ENCODE measurements around the gene MSLN. TPM values are rescaled to one million over a fixed set of nuclear protein-coding genes. Genes with fewer than 3 reads are reported as not detected.
A peak's percentile ranks its signal among the peaks of the same experiment; 100 is the strongest.

MSLN gene
- total and polyA plus RNA-seq, 2 of the 8 experiments (the other 6 are each of a cell fraction or from before 2014, with no cell fraction given) = 0.28 to 0.50 TPM

- Histone ChIP-seq H2BK120ac (replicated peaks; ENCODE audit: low read depth, low read length) (no peak overlapping the region), H3K14ac (ENCODE audit: insufficient read length) (no peak overlapping the region), H3K23ac (ENCODE audit: insufficient read length) (no peak overlapping the region), H2BK12ac (ENCODE audit: low read depth, low read length) (no peak overlapping the region), H3K4ac (replicated peaks; ENCODE audit: insufficient read length, low read depth, low read length) (no peak overlapping the region), H2BK20ac (ENCODE audit: low read length) (no peak overlapping the region), H3K56ac (replicated peaks; ENCODE audit: insufficient read length, low read depth, low read length) (no peak overlapping the region), H2BK5ac (ENCODE audit: low read depth, low read length) (no peak overlapping the region), H3K4me3 (ENCODE audit: extremely low read depth in 1 of 4, insufficient read depth in 2 of 4, low read depth in 3 of 4, low read length in 4 of 4) (no peak overlapping the region), H4K91ac (replicated peaks; ENCODE audit: insufficient read length, low read length) (no peak overlapping the region), H3K4me2 (ENCODE audit: insufficient read depth in 1 of 2, low read depth in 2 of 2, low read length in 2 of 2) (0 out of 4 replicates have a peak overlapping the region, but pooled peaks of 1 of the 2 experiments have one; percentile 53), H3K27me3 (replicated peaks in 1 of 4; ENCODE audit: control insufficient read depth in 3 of 4, extremely low read depth in 1 of 4, insufficient read depth in 3 of 4, low read length in 3 of 4) (peaks cover 1 to 56% (median 29%) of the 10 kb centered on the region in 4 experiments), H3K79me2 (ENCODE audit: control insufficient read depth in 1 of 2, insufficient read depth in 2 of 2, low read length in 2 of 2) (no peaks in the 10 kb centered on the region), H3K27ac (ENCODE audit: low read depth, low read length) (no peak overlapping the region), H2AFZ (ENCODE audit: low read length) (no peak overlapping the region), H3K23me2 (ENCODE audit: low read depth, low read length) (peaks cover 11% of the 10 kb centered on the region; the same call in 1 of the 2 replicates), H4K8ac (ENCODE audit: extremely low read depth, insufficient read depth, low read length) (peak overlapping the region; percentile 17; the same call in 1 of the 2 replicates), H3K36me3 (ENCODE audit: control insufficient read depth in 2 of 4, insufficient read depth in 4 of 4, low read length in 3 of 4) (no peaks in the 10 kb centered on the region), H2BK15ac (ENCODE audit: low read length) (no peak overlapping the region), H3K18ac (ENCODE audit: extremely low read depth, low read length) (no peak overlapping the region), H3K9me3 (ENCODE audit: insufficient read depth in 2 of 2, low read depth in 1 of 2, low read length in 1 of 2) (no peaks in the 10 kb centered on the region), H2AK5ac (ENCODE audit: low read depth, low read length) (peak overlapping the region; percentile 75; the same call in 1 of the 2 replicates), H3K79me1 (ENCODE audit: low read depth, low read length) (no peaks in the 10 kb centered on the region), H4K20me1 (replicated peaks in 1 of 2; ENCODE audit: control insufficient read depth in 1 of 2, insufficient read depth in 2 of 2, low read length in 2 of 2) (peaks cover 2 to 4% of the 10 kb centered on the region in 2 experiments), H3K4me1 (replicated peaks in 1 of 4; ENCODE audit: control insufficient read depth in 3 of 4, insufficient read depth in 4 of 4, low read length in 3 of 4) (peaks cover 0 to 23% (median 14%) of the 10 kb centered on the region in 4 experiments; a peak in 5 of 7 replicates), H4K5ac (ENCODE audit: insufficient read length, low read depth, low read length) (no peak overlapping the region), H3K9ac (replicated peaks in 1 of 4; ENCODE audit: extremely low read depth in 1 of 4, low read depth in 3 of 4, low read length in 3 of 4) (no peak overlapping the region)
- ChIA-PET CTCF (ENCODE audit: partially characterized antibody) (interaction anchor here (0.8 to 33.4 kb wide), 7 partner anchors 11 to 168 kb away, joined by 3 to 977 read pairs (median 5); partner anchors contain the start of genes ANTKMT, CCDC78, CHTF18 and CIAO3), POLR2A (ENCODE audit: partially characterized antibody) (interaction anchor here (0.8 to 20.9 kb wide), 5 partner anchors 13 to 69 kb away, joined by 3 to 353 read pairs (median 4); partner anchors contain the start of genes ANTKMT, CCDC78, HAGHL and JMJD8)
- DNase-seq (ENCODE audit: low read depth in 1 of 2, low spot score in 2 of 2) = no peak
- no peak for FAIRE-seq
- TF ChIP-seq E2F6 (IDR thresholded peaks at IDR 0.05) = no peak
- TF ChIP-seq ATF3 (IDR thresholded peaks at IDR 0.05; ENCODE audit: insufficient read depth, low read depth, low read length) = no peak
- TF ChIP-seq KDM5A (IDR thresholded peaks at IDR 0.05; ENCODE audit: low read length) = no peak
- TF ChIP-seq BRCA1 (IDR thresholded peaks at IDR 0.05; ENCODE audit: low read depth, low read length) = no peak
- no peak for TF ChIP-seq ZNF274 (IDR thresholded peaks at IDR 0.05; ENCODE audit: borderline replicate concordance, extremely low read depth, low read length)
- no peak for TF ChIP-seq EZH2 (IDR thresholded peaks at IDR 0.05; ENCODE audit: low read depth, low read length, severe bottlenecking)
- no peak for TF ChIP-seq SIX5 (IDR thresholded peaks at IDR 0.05; ENCODE audit: low read depth, low read length)
- no peak for TF ChIP-seq GTF2F1 (IDR thresholded peaks at IDR 0.05; ENCODE audit: borderline replicate concordance, low read depth, low read length)
- no peak for TF ChIP-seq JUN (IDR thresholded peaks at IDR 0.05; ENCODE audit: low read depth, low read length)
- TF ChIP-seq SAP30 (IDR thresholded peaks at IDR 0.05; ENCODE audit: insufficient read depth, insufficient replicate concordance, low read length) = no peak
- WGBS, 2 experiments (ENCODE audit: extremely low coverage in 1 of 2, insufficient coverage in 1 of 2, insufficient read length in 1 of 2, insufficient replicate concordance in 2 of 2, low coverage in 1 of 2, low lambda C conversion rate in 2 of 2, missing lambda C conversion rate in 1 of 2) = 88% methylated on average over 11 of the region's 11 CpGs; no CpG with 5 or more reads in 1 of the 2 experiments
Observed at GRCh38 chr16:714079-714478, 46.5 kb upstream of the MSLN start.
